GM18951 (cell line): ENCODE results near the gene DDX5.
"Not testable (repeated sequence)": the region's sequence is repeated elsewhere in the genome, so short reads cannot be mapped to it uniquely, and the experiment has no call there.

ENCODE experiments used
- POLR2A ChIP-seq: IDR thresholded peaks from 4 replicates; pipeline ENCODE4 v1.6.1; 2011; ENCODE audit warnings: mild to moderate bottlenecking; ENCODE audit not compliant: insufficient read length, insufficient read depth; ENCODE audit errors: extremely low read depth
- in situ Hi-C: fragments of 300-500 bp; cut with MboI; formaldehyde crosslinking; loops from one replicate; pipeline ENCODE4 v1.12.0; 2022; ENCODE audit warnings: low sequenced_read_pairs, mixed read lengths, inconsistent platforms; ENCODE audit not compliant: unreplicated experiment

Gene DDX5

GRCh38 chr17:64496348-64496785, 9.7 kb downstream of the DDX5 start:
- in situ Hi-C loops, result loop anchor here (10.0 kb wide), 1 partner anchor 72 kb away; no protein-coding TSS in a partner anchor
- no peak for TF ChIP-seq POLR2A

- in situ Hi-C loops, result loop anchor here (10.0 kb wide), 1 partner anchor 70 kb away; no protein-coding TSS in a partner anchor
Observed at GRCh38 chr17:64495300-64495699, 10.8 kb downstream of the DDX5 start.

GRCh38 chr17:64494121-64494520, 12.0 kb downstream of the DDX5 start:
- TF ChIP-seq POLR2A, result no peak
- in situ Hi-C loops, result loop anchor here (10.0 kb wide), 1 partner anchor 69 kb away; no protein-coding TSS in a partner anchor

- in situ Hi-C loops, result loop anchor here (10.0 kb wide), 1 partner anchor 68 kb away; no protein-coding TSS in a partner anchor
- TF ChIP-seq POLR2A, result no peak
Observed at GRCh38 chr17:64492481-64493109, 13.5 kb downstream of the DDX5 start.

- TF ChIP-seq POLR2A, result no peak
- in situ Hi-C loops, result loop anchor here (10.0 kb wide), 1 partner anchor 67 kb away; no protein-coding TSS in a partner anchor
Observed at GRCh38 chr17:64491994-64492393, 14.1 kb downstream of the DDX5 start.

- no peak for TF ChIP-seq POLR2A
- in situ Hi-C loops, result loop anchor here (10.0 kb wide), 1 partner anchor 66 kb away; no protein-coding TSS in a partner anchor
Observed at GRCh38 chr17:64491034-64491860, 14.8 kb downstream of the DDX5 start.

GRCh38 chr17:64488301-64488700, 17.8 kb downstream of the DDX5 start:
- no peak for TF ChIP-seq POLR2A
- in situ Hi-C loops, result no loop called here

- in situ Hi-C loops, result no loop called here
- no peak for TF ChIP-seq POLR2A
Observed at GRCh38 chr17:64484380-64484779, 21.7 kb downstream of the DDX5 start.

GRCh38 chr17:64480951-64481350, 25.1 kb downstream of the DDX5 start:
- in situ Hi-C loops, result no loop called here
- TF ChIP-seq POLR2A, result no peak

- TF ChIP-seq POLR2A, result no peak
- in situ Hi-C loops, result no loop called here
Observed at GRCh38 chr17:64477849-64478248, 28.2 kb downstream of the DDX5 start.

GRCh38 chr17:64472564-64472963, 33.5 kb downstream of the DDX5 start:
- in situ Hi-C loops, result no loop called here
- TF ChIP-seq POLR2A, result no peak

GRCh38 chr17:64471440-64471839, 34.6 kb downstream of the DDX5 start:
- no peak for TF ChIP-seq POLR2A
- in situ Hi-C loops, result no loop called here

GRCh38 chr17:64470625-64471024, 35.5 kb downstream of the DDX5 start:
- in situ Hi-C loops, result no loop called here
- TF ChIP-seq POLR2A, result no peak

GRCh38 chr17:64466834-64467233, 39.3 kb downstream of the DDX5 start:
- in situ Hi-C loops, result not testable (repeated sequence)
